Measurements from ENCODE around the gene RAI2.

The RAI2 gene

DNA sequence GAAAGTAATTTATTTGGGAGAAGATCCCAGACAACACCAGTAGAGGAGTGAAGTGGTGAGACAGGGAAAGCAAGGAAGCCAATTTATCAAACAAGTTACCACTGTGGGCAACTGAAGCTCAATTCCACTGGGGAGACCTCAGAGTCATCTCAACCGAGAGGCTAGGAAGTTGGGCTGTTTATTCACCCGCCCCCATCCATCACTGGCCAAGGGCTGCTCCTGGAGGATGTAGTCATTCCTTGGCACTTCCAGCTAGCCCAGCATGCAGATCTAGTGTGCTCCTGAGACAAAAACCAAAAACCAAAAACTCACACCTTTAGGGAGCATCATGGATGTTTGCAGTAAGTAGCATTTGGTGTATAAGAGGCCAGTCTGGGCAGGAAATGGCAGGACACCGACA, 47.0 kb downstream of the RAI2 start:
- no peaks in the 10 kb centered on the region for H3K27me3 ChIP-seq (replicated peaks; ENCODE audit: control insufficient read depth, insufficient read depth, low read length, poor library complexity, severe bottlenecking)
- H3K36me3 ChIP-seq (ENCODE audit: control insufficient read depth, insufficient read depth, low read length), result no peaks in the 10 kb centered on the region
- H3K4me1 ChIP-seq (ENCODE audit: control insufficient read depth, insufficient read depth, low read length, poor library complexity, severe bottlenecking), result no peaks in the 10 kb centered on the region
- no peak for DNase-seq
- H3K9me3 ChIP-seq (ENCODE audit: control insufficient read depth, low read length), result no peaks in the 10 kb centered on the region
- no peak overlapping the region for H3K4me3 ChIP-seq (ENCODE audit: insufficient read depth, low read depth, low read length, poor library complexity, severe bottlenecking)
- no peak overlapping the region for H3K27ac ChIP-seq (ENCODE audit: insufficient read depth, low read length, poor library complexity, severe bottlenecking)

DNA sequence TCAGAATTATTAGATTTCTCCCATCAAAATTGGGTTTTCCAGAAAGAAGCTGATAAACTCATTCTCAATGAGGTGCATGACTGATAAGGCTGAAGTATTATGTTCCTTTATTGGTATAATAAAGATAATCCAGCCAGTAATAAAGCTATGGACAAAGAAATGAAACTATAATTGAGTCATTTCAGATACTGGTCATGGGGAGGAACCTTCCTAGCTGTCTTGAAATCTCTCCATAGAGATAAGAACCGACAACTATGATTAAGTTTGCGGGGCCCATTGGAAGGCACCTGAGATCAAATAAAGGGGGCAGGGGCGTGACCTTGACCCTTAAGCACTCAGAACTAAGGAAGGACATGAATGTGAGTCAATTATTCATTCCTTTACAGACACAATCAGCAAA, 47.8 kb downstream of the RAI2 start:
- H3K4me1 ChIP-seq (ENCODE audit: control insufficient read depth, insufficient read depth, low read length, poor library complexity, severe bottlenecking), result no peaks in the 10 kb centered on the region
- no peaks in the 10 kb centered on the region for H3K27me3 ChIP-seq (replicated peaks; ENCODE audit: control insufficient read depth, insufficient read depth, low read length, poor library complexity, severe bottlenecking)
- no peak overlapping the region for H3K4me3 ChIP-seq (ENCODE audit: insufficient read depth, low read depth, low read length, poor library complexity, severe bottlenecking)
- no peak overlapping the region for H3K27ac ChIP-seq (ENCODE audit: insufficient read depth, low read length, poor library complexity, severe bottlenecking)
- no peaks in the 10 kb centered on the region for H3K36me3 ChIP-seq (ENCODE audit: control insufficient read depth, insufficient read depth, low read length)
- DNase-seq, result no peak
- H3K9me3 ChIP-seq (ENCODE audit: control insufficient read depth, low read length), result no peaks in the 10 kb centered on the region

DNA sequence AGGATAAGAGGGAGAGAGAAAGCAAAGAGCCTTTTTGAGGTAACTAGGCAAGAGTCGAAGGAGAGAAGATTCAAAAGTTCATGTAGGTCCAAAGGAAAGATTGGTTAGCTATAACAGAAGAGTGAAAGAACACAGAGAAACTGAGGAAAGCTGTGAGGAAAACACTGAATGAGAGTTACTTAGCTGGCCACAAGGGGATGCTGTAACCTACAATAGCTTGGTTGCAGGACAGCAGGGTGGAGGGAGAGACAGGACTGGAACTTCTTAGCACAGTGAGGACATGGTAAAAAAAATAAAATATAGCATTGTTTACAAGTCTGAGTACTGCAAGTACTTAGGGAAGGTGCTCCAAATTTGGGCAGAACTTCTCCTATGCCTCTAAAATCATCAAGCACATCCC, 48.3 kb downstream of the RAI2 start:
- no peak for DNase-seq
- no peaks in the 10 kb centered on the region for H3K4me1 ChIP-seq (ENCODE audit: control insufficient read depth, insufficient read depth, low read length, poor library complexity, severe bottlenecking)
- no peaks in the 10 kb centered on the region for H3K36me3 ChIP-seq (ENCODE audit: control insufficient read depth, insufficient read depth, low read length)

DNA sequence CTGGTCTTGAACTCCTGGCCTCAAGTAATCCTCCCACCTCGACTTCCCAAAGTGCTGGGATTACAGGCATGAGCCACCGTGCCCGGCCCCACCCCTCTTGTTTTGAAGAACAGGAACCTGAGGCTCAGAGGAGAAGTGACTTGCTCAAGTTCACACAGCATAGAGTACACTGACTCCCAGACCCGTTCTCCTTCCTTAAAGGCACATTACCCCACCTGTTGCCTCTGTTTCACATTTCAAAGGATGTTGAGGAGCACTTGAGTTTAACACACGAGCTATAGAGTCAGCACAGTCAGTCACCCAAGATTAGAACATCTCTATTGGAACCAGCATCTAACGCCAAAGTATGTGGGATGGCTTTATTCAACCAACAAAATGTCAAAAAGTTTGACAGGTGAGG, 51.1 kb downstream of the RAI2 start:
- Histone ChIP-seq H3K4me3 (ENCODE audit: insufficient read depth, low read depth, low read length, poor library complexity, severe bottlenecking) (no peak overlapping the region), H3K9me3 (ENCODE audit: control insufficient read depth, low read length) (no peaks in the 10 kb centered on the region), H3K27me3 (replicated peaks; ENCODE audit: control insufficient read depth, insufficient read depth, low read length, poor library complexity, severe bottlenecking) (no peaks in the 10 kb centered on the region), H3K27ac (ENCODE audit: insufficient read depth, low read length, poor library complexity, severe bottlenecking) (no peak overlapping the region), H3K36me3 (ENCODE audit: control insufficient read depth, insufficient read depth, low read length) (no peaks in the 10 kb centered on the region), H3K4me1 (ENCODE audit: control insufficient read depth, insufficient read depth, low read length, poor library complexity, severe bottlenecking) (no peaks in the 10 kb centered on the region)
- DNase-seq, result no peak

More for the DNA sequence above, 48.3 kb downstream of the RAI2 start:
- Histone ChIP-seq H3K9me3 (ENCODE audit: control insufficient read depth, low read length) (no peaks in the 10 kb centered on the region), H3K27me3 (replicated peaks; ENCODE audit: control insufficient read depth, insufficient read depth, low read length, poor library complexity, severe bottlenecking) (no peaks in the 10 kb centered on the region), H3K4me3 (ENCODE audit: insufficient read depth, low read depth, low read length, poor library complexity, severe bottlenecking) (no peak overlapping the region), H3K27ac (ENCODE audit: insufficient read depth, low read length, poor library complexity, severe bottlenecking) (no peak overlapping the region)

DNA sequence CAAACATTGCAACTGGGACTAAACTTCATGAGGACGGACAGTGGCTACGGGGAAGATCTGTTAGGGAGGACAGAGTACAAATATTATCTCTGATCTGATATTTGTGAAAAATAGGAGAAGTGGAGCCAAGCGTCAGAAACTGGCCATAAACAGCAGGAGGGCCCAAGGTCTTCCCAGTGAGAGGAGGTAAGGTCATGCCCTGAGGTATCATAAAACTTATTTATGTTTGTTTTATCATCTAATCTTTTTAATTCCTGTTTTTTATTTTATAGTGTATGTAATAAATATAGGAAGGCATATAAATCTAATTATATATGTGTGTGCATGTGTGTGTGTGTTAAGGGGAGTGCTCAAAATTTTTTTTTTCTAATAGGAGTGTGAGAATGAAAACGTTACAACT, 51.8 kb downstream of the RAI2 start:
- Histone ChIP-seq H3K27me3 (replicated peaks; ENCODE audit: control insufficient read depth, insufficient read depth, low read length, poor library complexity, severe bottlenecking) (no peaks in the 10 kb centered on the region), H3K9me3 (ENCODE audit: control insufficient read depth, low read length) (no peaks in the 10 kb centered on the region), H3K36me3 (ENCODE audit: control insufficient read depth, insufficient read depth, low read length) (no peaks in the 10 kb centered on the region), H3K4me3 (ENCODE audit: insufficient read depth, low read depth, low read length, poor library complexity, severe bottlenecking) (no peak overlapping the region), H3K27ac (ENCODE audit: insufficient read depth, low read length, poor library complexity, severe bottlenecking) (no peak overlapping the region), H3K4me1 (ENCODE audit: control insufficient read depth, insufficient read depth, low read length, poor library complexity, severe bottlenecking) (no peaks in the 10 kb centered on the region)
- no peak for DNase-seq

DNA sequence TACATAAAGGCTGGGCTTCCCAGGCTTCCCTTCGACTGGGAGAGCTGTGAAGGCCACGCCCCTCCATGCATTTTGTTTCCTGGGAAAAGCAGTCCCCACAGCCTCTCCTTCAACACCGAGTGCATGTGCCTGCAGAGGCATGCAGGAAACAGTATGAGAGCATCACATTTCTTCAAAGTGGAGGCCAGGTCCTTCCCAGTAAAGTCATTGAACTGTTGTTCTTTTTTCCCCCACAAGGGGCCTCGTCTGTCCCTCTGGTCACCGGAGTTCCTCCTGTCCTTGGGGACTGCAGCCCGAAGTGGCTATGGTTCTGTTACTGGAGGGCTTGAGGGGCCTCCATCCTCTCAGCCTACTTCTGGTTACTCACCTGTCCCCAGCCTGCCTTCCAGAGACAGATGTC, 56.0 kb downstream of the RAI2 start:
- Histone ChIP-seq H3K27me3 (replicated peaks; ENCODE audit: control insufficient read depth, insufficient read depth, low read length, poor library complexity, severe bottlenecking) (no peaks in the 10 kb centered on the region), H3K9me3 (ENCODE audit: control insufficient read depth, low read length) (no peaks in the 10 kb centered on the region), H3K4me3 (ENCODE audit: insufficient read depth, low read depth, low read length, poor library complexity, severe bottlenecking) (no peak overlapping the region), H3K27ac (ENCODE audit: insufficient read depth, low read length, poor library complexity, severe bottlenecking) (no peak overlapping the region), H3K36me3 (ENCODE audit: control insufficient read depth, insufficient read depth, low read length) (no peaks in the 10 kb centered on the region), H3K4me1 (ENCODE audit: control insufficient read depth, insufficient read depth, low read length, poor library complexity, severe bottlenecking) (no peaks in the 10 kb centered on the region)
- DNase-seq, result no peak

DNA sequence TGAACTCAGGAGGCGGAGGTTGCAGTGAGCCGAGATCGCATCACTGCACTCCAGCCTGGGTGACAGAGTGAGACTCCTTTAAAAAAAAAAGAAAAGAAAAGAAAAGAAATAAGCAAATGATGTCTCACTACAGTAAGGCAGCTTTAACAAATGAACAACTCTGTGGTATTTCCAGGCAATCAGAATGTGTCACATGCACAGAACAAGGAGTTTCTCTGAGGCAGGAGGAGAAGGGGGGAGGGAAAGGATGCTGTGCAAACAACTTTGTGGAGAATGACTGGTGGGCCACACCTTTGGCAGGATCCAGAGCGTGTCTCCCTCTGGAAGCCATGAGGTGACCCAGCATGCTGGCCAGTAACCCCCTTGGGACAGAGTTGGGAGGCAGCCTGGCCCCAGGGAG, 57.6 kb downstream of the RAI2 start:
- H3K27ac ChIP-seq (ENCODE audit: insufficient read depth, low read length, poor library complexity, severe bottlenecking), result no peak overlapping the region
- H3K4me3 ChIP-seq (ENCODE audit: insufficient read depth, low read depth, low read length, poor library complexity, severe bottlenecking), result no peak overlapping the region
- no peak for DNase-seq
- H3K27me3 ChIP-seq (replicated peaks; ENCODE audit: control insufficient read depth, insufficient read depth, low read length, poor library complexity, severe bottlenecking), result no peaks in the 10 kb centered on the region
- no peaks in the 10 kb centered on the region for H3K9me3 ChIP-seq (ENCODE audit: control insufficient read depth, low read length)
- no peaks in the 10 kb centered on the region for H3K4me1 ChIP-seq (ENCODE audit: control insufficient read depth, insufficient read depth, low read length, poor library complexity, severe bottlenecking)
- H3K36me3 ChIP-seq (ENCODE audit: control insufficient read depth, insufficient read depth, low read length), result no peaks in the 10 kb centered on the region

DNA sequence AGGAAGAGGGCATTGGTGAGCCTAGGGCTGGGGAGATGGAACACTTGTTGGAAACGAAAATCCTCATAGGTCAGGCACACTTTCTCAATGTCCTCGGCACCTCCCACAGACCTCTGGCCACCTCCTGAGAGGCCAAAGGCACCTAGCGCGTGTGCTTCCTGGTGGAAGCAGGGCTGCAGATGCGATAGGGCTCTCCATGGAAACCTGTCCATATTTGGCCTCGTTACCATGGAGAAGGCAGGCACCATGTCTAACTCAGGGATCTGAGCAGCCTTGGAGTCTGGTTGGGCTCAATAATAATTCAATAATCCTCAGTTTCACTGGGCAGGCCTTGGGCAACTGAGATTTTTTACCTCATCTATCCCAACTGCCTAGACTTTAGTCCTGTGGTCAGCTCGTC, 58.3 kb downstream of the RAI2 start:
- H3K4me1 ChIP-seq (ENCODE audit: control insufficient read depth, insufficient read depth, low read length, poor library complexity, severe bottlenecking), result no peaks in the 10 kb centered on the region
- no peak for DNase-seq
- no peaks in the 10 kb centered on the region for H3K27me3 ChIP-seq (replicated peaks; ENCODE audit: control insufficient read depth, insufficient read depth, low read length, poor library complexity, severe bottlenecking)
- H3K9me3 ChIP-seq (ENCODE audit: control insufficient read depth, low read length), result no peaks in the 10 kb centered on the region
- H3K36me3 ChIP-seq (ENCODE audit: control insufficient read depth, insufficient read depth, low read length), result no peaks in the 10 kb centered on the region
- H3K4me3 ChIP-seq (ENCODE audit: insufficient read depth, low read depth, low read length, poor library complexity, severe bottlenecking), result no peak overlapping the region
- H3K27ac ChIP-seq (ENCODE audit: insufficient read depth, low read length, poor library complexity, severe bottlenecking), result no peak overlapping the region

DNA sequence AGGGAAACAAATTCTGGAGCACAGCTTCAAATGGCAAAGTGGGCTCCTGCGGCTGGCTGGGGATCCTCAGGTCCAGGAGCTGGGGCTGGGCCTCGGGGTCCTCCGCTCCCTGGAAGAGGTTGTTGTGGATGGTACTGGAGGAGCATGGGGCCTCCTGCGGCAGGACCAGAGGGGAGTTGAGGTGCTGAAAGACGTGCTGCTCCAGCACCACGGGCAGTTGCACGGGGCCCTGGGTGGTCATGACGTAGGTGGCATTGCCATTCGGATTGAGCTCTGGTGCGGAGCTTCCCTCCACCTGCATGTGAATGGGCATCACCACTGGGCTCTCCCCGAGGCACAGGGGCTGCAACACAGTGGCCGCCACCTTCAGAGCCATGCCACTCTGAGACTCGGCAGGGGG, 59.7 kb downstream of the RAI2 start:
- H3K9me3 ChIP-seq (ENCODE audit: control insufficient read depth, low read length), result no peaks in the 10 kb centered on the region
- no peaks in the 10 kb centered on the region for H3K4me1 ChIP-seq (ENCODE audit: control insufficient read depth, insufficient read depth, low read length, poor library complexity, severe bottlenecking)
- no peak for DNase-seq
- no peak overlapping the region for H3K27ac ChIP-seq (ENCODE audit: insufficient read depth, low read length, poor library complexity, severe bottlenecking)
- H3K4me3 ChIP-seq (ENCODE audit: insufficient read depth, low read depth, low read length, poor library complexity, severe bottlenecking), result no peak overlapping the region
- H3K27me3 ChIP-seq (replicated peaks; ENCODE audit: control insufficient read depth, insufficient read depth, low read length, poor library complexity, severe bottlenecking), result no peaks in the 10 kb centered on the region
- H3K36me3 ChIP-seq (ENCODE audit: control insufficient read depth, insufficient read depth, low read length), result no peaks in the 10 kb centered on the region

DNA sequence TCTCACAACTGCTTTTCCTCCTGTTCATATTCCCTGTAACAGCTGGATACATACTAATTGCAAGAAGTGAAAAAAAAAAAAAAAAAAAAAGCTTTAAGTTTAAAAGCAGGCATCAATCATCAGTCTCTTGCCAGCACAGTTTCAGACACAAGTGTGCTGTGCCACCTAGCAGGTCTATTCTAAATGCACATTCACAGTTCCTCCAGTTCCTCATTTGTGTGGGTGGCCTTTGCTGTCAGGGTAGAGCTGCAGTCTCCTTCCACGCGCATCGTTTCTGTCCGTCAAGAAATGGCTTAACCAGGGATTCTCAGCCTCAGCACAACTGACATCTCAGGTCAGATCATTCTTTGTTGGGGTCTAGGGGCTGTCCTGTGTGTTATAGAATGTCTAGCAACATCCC, 62.2 kb downstream of the RAI2 start:
- no peak for DNase-seq
- H3K27me3 ChIP-seq (replicated peaks; ENCODE audit: control insufficient read depth, insufficient read depth, low read length, poor library complexity, severe bottlenecking), result no peaks in the 10 kb centered on the region
- no peak overlapping the region for H3K4me3 ChIP-seq (ENCODE audit: insufficient read depth, low read depth, low read length, poor library complexity, severe bottlenecking)
- H3K36me3 ChIP-seq (ENCODE audit: control insufficient read depth, insufficient read depth, low read length), result no peaks in the 10 kb centered on the region
- no peak overlapping the region for H3K27ac ChIP-seq (ENCODE audit: insufficient read depth, low read length, poor library complexity, severe bottlenecking)
- H3K4me1 ChIP-seq (ENCODE audit: control insufficient read depth, insufficient read depth, low read length, poor library complexity, severe bottlenecking), result no peaks in the 10 kb centered on the region
- H3K9me3 ChIP-seq (ENCODE audit: control insufficient read depth, low read length), result no peaks in the 10 kb centered on the region

DNA sequence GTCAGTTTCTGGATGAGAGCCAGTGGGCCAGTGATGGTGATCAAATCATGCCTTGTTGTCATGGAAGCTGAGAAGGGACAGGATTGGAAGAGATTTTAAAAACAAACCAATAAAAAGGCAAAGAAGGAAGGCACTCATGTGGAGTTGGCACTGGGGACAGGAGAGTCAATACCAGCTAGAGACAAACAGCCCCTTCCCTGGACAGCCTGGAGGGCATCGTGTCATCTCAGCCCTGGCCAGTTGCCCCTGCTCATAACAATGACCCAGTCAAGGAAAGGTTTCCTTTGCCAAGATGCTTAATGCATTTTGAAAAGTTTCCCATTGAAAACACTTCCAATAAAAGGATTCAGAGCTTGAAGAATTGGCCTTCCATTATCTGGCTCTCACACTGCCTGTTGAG, 68.3 kb downstream of the RAI2 start:
- Histone ChIP-seq H3K9me3 (ENCODE audit: control insufficient read depth, low read length) (no peaks in the 10 kb centered on the region), H3K4me3 (ENCODE audit: insufficient read depth, low read depth, low read length, poor library complexity, severe bottlenecking) (no peak overlapping the region), H3K4me1 (ENCODE audit: control insufficient read depth, insufficient read depth, low read length, poor library complexity, severe bottlenecking) (no peaks in the 10 kb centered on the region), H3K27ac (ENCODE audit: insufficient read depth, low read length, poor library complexity, severe bottlenecking) (no peak overlapping the region), H3K36me3 (ENCODE audit: control insufficient read depth, insufficient read depth, low read length) (no peaks in the 10 kb centered on the region), H3K27me3 (replicated peaks; ENCODE audit: control insufficient read depth, insufficient read depth, low read length, poor library complexity, severe bottlenecking) (no peaks in the 10 kb centered on the region)
- DNase-seq, result no peak
